HG02973 (cell line): ENCODE measurements around the gene FAM120AOS.

Source experiments
- ATAC-seq: cut with Tn5 transposase; IDR thresholded peaks from one replicate; pipeline ENCODE4 v1.9.1; 2021; ENCODE audit warnings: moderate library complexity; ENCODE audit not compliant: unreplicated experiment

The FAM120AOS gene

GRCh38 chr9:93453047-93453914 lies at the start of gene FAM120AOS:
FAM120AOS (minus strand) TSS chr9:93453581; CDS start chr9:93452709, 872 bp downstream.
- ATAC-seq = peak; percentile 56

- no peak for ATAC-seq
Measured at GRCh38 chr9:93501406-93501805, 48.0 kb upstream of the FAM120AOS start.

GRCh38 chr9:93500571-93501298 lies 47.4 kb upstream of the FAM120AOS start:
- ATAC-seq = no peak

DNA sequence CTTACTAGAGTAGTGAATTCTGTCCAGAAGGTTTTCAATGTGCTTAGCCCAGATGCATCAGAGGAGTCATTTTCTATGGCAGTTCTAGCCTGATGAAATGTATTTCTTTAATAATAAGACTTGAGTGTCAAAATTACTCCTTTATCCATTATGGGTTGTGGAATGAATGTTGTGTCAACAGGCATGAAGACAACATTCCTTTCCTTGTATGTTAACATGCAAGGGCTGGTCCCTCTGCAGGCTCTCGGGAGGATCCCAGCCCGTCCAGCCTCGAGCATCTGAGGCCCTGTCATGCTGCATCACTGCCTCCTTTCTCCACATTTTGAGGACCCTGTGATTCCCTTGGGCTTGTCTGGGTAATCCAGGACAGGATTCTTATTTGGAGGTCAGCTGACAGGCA lies 42.9 kb upstream of the FAM120AOS start:
- ATAC-seq = no peak

DNA sequence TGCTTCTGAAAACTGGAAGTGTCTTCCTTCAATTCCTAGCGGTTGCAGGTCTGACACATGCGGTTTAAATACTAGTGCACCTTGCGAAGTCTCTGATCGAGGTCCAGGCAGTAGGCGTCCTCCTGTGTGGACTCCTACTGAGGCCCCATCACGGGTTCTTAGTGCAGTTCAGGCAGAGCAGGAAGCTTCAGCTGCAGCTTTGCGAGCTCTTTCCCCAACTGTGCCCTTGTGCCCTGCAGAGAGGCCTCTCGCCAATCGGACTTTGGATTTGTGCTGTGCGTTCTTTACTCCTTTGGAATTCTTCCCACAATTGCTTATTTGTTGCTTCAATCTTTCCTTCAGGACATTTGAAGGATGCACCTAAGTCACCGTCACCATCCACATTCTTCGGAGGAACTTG lies 40.6 kb upstream of the FAM120AOS start:
- ATAC-seq = no peak

GRCh38 chr9:93492327-93492726 lies 38.9 kb upstream of the FAM120AOS start:
- no peak for ATAC-seq

GRCh38 chr9:93491593-93492232 lies 38.3 kb upstream of the FAM120AOS start:
- no peak for ATAC-seq

DNA sequence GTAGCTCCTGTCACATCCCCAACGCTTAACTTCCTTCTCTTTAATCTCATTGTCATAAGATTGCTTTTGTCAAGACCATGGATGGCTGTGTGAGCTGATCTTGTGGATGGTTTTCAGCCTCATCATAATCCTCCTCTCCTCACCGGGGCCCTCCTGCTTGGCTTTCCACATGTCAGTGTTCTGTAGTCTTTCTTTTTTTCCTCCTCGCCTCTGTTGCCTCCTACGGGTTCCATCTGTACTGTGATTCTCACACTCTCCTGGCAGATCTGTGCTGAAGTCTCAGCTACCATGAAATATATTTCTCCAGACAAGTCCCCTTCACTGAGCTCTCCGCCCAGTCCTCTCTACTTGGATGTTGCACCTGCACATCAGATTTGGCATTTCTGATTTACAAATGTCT lies 34.9 kb upstream of the FAM120AOS start:
- no peak for ATAC-seq

DNA sequence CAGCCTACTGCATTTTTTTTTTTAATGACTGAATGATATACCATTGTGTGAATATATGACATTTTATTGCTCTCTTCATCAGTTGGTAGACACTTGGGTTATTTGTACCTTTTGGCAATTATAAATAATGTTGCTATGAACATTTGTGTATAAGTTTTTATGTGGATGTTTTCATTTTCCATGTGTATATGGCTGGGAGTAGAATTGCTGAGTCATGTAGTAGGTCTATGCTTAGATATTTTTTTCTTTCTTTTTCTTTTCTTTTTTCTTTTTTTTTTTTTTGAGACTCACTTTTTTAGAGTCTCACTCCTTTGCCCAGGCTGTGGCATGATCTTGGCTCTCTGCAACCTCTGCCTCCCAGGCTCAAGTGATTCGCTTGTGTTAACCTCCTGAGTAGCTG lies 32.9 kb upstream of the FAM120AOS start:
- ATAC-seq = no peak

GRCh38 chr9:93483497-93483896 lies 30.1 kb upstream of the FAM120AOS start:
- ATAC-seq = no peak

- ATAC-seq = no peak
Measured at GRCh38 chr9:93480728-93481324, 27.4 kb upstream of the FAM120AOS start.

- no peak for ATAC-seq
Measured at GRCh38 chr9:93480262-93480661, 26.9 kb upstream of the FAM120AOS start.

DNA sequence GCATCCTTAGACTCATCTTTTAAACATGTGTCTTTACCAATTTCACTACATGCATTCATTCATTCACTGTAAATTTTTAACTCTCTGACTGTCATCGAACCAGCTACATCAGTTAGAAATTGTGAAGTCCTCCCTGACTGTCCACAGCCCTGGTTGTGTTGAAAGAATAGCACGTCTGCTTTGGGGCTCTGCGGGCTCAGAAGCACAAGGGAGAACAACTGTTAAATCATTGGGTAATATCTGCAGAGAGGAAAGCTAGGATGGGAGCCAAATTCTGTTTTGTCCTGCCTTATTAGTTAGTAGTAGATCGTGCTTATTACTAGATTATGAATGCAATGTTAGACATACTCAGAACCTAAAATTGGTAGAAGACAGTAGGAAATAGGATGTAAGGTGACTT lies 26.3 kb upstream of the FAM120AOS start:
- no peak for ATAC-seq

GRCh38 chr9:93477397-93477796 lies 24.0 kb upstream of the FAM120AOS start:
- no peak for ATAC-seq

DNA sequence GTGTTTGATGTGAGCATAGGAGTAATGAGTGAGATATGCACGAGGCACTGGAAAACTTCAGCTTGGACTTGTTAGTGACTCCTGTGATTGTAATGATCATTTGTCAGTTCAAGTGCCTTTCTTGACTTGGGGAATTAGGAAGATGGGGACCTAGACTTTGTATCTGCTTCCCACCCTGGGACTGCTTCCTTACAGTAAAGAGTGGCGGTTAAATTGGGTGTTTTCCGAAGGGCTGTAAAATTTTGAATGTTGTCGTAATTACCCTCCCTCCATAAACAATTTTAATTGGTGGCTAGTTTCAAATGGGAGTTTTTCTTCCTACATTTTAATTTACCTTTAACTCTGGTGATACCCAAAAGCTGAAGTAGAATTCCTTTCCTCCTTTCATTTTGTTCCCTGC lies 23.5 kb upstream of the FAM120AOS start:
- ATAC-seq = no peak

GRCh38 chr9:93475856-93476255 lies 22.5 kb upstream of the FAM120AOS start:
- ATAC-seq = no peak

- ATAC-seq = no peak
Measured at GRCh38 chr9:93475108-93475507, 21.7 kb upstream of the FAM120AOS start.

- ATAC-seq = no peak
Measured at GRCh38 chr9:93473411-93473810, 20.0 kb upstream of the FAM120AOS start.

- ATAC-seq = no peak
Measured at GRCh38 chr9:93471124-93471523, 17.7 kb upstream of the FAM120AOS start.

- ATAC-seq = no peak
Measured at GRCh38 chr9:93470391-93470790, 17.0 kb upstream of the FAM120AOS start.

DNA sequence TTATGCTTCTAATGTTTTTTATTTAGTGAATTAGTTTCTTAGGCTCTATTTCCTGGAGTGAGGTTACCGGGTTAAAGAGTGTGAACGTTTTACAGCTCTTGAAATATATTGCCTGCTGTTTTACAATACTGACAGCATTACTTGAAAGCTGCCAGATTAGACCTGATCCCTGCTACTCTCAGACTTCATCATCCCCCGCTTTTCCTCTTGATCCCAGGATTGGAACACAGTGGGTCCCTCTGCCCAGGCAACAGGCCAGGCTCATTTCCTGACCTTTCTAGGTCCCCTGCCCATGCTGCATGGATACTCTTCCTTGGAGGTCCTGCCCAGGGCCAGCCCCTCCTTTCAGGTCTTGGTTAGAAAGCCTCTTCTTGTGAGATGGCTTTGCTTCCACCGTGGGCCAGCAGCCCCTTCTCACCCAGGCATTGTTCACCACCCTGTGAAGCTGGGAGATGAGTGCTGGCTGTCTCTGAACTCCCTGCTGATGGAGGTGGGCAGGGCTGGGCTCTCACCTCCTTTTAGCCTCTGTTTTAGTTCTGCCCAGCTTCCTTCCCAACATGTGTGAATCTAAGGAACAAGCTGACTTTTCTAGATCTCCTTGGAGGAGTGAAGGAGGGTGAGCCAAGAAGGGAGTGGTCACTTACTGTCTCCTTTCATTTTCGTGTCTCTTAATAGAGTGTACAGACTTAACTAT lies 15.5 kb upstream of the FAM120AOS start:
- no peak for ATAC-seq
